ENCODE measurements around the gene PTPRN2. TPM values are rescaled to one million over a fixed set of nuclear protein-coding genes. Genes with fewer than 3 reads are reported as not detected.

The PTPRN2 gene
- total and polyA plus RNA-seq, 7 donors = 3.2 to 7.1 (median 5.5) TPM

GRCh38 chr7:157834501-157835163 is 753.0 kb downstream of the PTPRN2 start:
- 86 to 88% methylated on average over 20 of the region's 20 CpGs for WGBS, 2 donors
- Histone ChIP-seq H3K27me3 (peaks cover 0 to 4% (median 0%) of the 10 kb centered on the region in 3 donors), H3K4me3 (no peak overlapping the region), H3K36me3 (no peaks in the 10 kb centered on the region), H3K4me1 (no peaks in the 10 kb centered on the region), H3K9me3 (no peaks in the 10 kb centered on the region), H3K27ac (no peak overlapping the region)
- intact Hi-C loops (cut with DNase I) = no loop called here
- no peak for DNase-seq
- TF ChIP-seq POLR2A (IDR thresholded peaks at IDR 0.05) = no peak
- TF ChIP-seq EP300 (IDR thresholded peaks at IDR 0.05) = no peak
- TF ChIP-seq, protein P1, sequence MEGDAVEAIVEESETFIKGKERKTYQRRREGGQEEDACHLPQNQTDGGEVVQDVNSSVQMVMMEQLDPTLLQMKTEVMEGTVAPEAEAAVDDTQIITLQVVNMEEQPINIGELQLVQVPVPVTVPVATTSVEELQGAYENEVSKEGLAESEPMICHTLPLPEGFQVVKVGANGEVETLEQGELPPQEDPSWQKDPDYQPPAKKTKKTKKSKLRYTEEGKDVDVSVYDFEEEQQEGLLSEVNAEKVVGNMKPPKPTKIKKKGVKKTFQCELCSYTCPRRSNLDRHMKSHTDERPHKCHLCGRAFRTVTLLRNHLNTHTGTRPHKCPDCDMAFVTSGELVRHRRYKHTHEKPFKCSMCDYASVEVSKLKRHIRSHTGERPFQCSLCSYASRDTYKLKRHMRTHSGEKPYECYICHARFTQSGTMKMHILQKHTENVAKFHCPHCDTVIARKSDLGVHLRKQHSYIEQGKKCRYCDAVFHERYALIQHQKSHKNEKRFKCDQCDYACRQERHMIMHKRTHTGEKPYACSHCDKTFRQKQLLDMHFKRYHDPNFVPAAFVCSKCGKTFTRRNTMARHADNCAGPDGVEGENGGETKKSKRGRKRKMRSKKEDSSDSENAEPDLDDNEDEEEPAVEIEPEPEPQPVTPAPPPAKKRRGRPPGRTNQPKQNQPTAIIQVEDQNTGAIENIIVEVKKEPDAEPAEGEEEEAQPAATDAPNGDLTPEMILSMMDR (IDR thresholded peaks at IDR 0.05) = no peak
- no peak for TF ChIP-seq POLR2AphosphoS5 (IDR thresholded peaks at IDR 0.05)

DNA sequence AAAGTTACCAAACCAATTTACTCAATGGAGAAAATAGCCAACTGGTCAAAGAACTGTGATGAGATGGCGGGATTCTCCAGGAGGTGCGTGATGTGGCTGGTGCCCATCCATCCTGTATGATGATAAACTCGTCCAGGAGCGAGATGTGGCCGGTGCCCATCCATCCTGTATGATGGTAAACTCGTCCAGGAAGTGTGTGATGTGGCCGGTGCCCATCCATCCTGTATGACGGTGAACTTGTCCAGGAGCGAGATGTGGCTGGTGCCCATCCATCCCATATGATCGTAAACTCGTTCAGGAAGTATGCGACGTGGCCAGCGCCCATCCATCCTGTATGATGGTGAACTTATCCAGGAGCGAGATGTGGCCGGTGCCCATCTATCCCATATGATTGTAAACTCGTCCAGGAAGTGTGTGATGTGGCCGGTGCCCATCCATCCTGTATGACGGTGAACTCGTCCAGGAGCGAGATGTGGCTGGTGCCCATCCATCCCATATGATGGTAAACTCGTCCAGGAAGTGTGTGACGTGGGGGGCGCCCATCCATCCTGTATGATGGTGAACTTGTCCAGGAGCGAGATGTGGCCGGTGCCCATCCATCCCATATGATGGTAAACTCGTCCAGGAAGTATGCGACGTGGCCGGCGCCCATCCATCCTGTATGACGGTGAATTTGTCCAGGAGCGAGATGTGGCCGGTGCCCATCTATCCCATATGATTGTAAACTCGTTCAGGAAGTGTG is 754.6 kb downstream of the PTPRN2 start:
- DNase-seq = no peak
- Histone ChIP-seq H3K36me3 (no peaks in the 10 kb centered on the region), H3K27ac (no peak overlapping the region), H3K4me3 (no peak overlapping the region), H3K27me3 (no peaks in the 10 kb centered on the region), H3K9me3 (no peaks in the 10 kb centered on the region), H3K4me1 (no peaks in the 10 kb centered on the region)
- WGBS, 2 donors = 91 to 93% methylated on average over 35 of the region's 35 CpGs
- intact Hi-C loops (cut with DNase I) = no loop called here
- no peak for TF ChIP-seq POLR2AphosphoS5 (IDR thresholded peaks at IDR 0.05)
- TF ChIP-seq, protein P1 (IDR thresholded peaks at IDR 0.05) = no peak
- no peak for TF ChIP-seq POLR2A (IDR thresholded peaks at IDR 0.05)
- no peak for TF ChIP-seq EP300 (IDR thresholded peaks at IDR 0.05)

DNA sequence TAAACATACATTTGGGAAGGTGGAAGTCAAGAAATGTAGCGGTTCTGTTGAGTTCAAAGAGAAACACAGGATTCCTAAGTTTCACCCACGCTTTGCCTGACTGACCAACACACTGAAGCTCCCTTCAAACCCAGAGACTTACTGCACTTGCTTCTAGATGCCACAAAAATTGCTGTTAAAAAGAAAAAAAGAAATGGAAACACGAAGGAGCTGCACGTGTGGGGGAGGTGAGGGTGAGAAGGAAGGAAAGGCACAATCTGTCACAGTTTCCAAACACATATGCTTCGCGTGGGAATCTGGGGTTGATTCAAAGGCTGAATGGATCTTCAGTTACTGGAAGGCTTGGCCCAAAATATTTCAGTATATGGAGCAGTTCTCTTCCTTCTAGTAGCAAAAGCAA is 755.2 kb downstream of the PTPRN2 start:
- no peak overlapping the region for H3K27ac ChIP-seq
- H3K4me1 ChIP-seq = no peaks in the 10 kb centered on the region
- DNase-seq = no peak
- H3K4me3 ChIP-seq = no peak overlapping the region
- H3K9me3 ChIP-seq = no peaks in the 10 kb centered on the region
- H3K27me3 ChIP-seq = no peaks in the 10 kb centered on the region
- intact Hi-C loops (cut with DNase I) = no loop called here
- TF ChIP-seq EP300 (IDR thresholded peaks at IDR 0.05) = no peak
- TF ChIP-seq POLR2A (IDR thresholded peaks at IDR 0.05) = no peak
- TF ChIP-seq, protein P1 (IDR thresholded peaks at IDR 0.05) = no peak
- no peak for TF ChIP-seq POLR2AphosphoS5 (IDR thresholded peaks at IDR 0.05)
- no peaks in the 10 kb centered on the region for H3K36me3 ChIP-seq
- WGBS, 2 donors = 65 to 80% methylated on average over 6 of the region's 6 CpGs

DNA sequence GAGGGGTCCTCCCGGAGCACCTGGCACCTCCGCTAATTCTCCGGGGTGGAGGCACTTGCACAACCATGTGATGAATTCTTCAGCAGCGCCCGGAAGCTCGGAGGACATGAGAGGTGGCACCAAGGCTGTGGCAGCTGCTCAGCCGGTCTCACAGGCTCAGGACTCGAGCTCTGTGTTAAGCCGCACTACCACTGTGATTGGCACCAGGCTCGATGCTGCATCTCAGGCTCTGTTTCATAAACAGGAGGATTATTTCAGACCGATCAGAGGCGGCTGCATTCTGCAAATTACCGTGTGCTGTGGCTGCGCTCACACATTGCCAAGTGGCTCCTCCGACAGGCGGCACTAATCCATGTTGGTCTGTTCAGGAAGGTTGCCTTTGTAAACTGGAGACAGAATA is 755.6 kb downstream of the PTPRN2 start:
- H3K36me3 ChIP-seq = no peaks in the 10 kb centered on the region
- intact Hi-C loops (cut with DNase I) = no loop called here
- TF ChIP-seq POLR2AphosphoS5 (IDR thresholded peaks at IDR 0.05) (no peak), POLR2A (IDR thresholded peaks at IDR 0.05) (no peak)
- TF ChIP-seq, protein P1 (IDR thresholded peaks at IDR 0.05) = no peak
- no peaks in the 10 kb centered on the region for H3K4me1 ChIP-seq
- 85 to 88% methylated on average over 16 of the region's 16 CpGs for WGBS, 2 donors
- H3K27me3 ChIP-seq = no peaks in the 10 kb centered on the region
- no peaks in the 10 kb centered on the region for H3K9me3 ChIP-seq
- no peak overlapping the region for H3K27ac ChIP-seq
- DNase-seq = no peak
- no peak overlapping the region for H3K4me3 ChIP-seq

All from sigmoid colon (tissue), 7 donors.